Measurements from ENCODE around the gene EAF1.

GRCh38 chr3:15477951-15478639, 50.7 kb downstream of the EAF1 start:
- TF ChIP-seq POLR2A (IDR thresholded peaks at IDR 0.05): no peak
- no peak for TF ChIP-seq CTCF (IDR thresholded peaks at IDR 0.05)

All from adrenal gland (tissue), 5 donors.